ENCODE data around the gene IL25. TPM values are rescaled to one million over a fixed set of nuclear protein-coding genes. Genes with fewer than 3 reads are reported as not detected.

Gene IL25
- total and polyA plus RNA-seq, 2 of the 13 experiments (the other 11 are each of a cell fraction or from before 2014, with no cell fraction given) = not detected

- TF ChIP-seq JDP2 (CRISPR knock-in tag; IDR thresholded peaks at IDR 0.05; ENCODE audit: borderline replicate concordance) (no peak), ZNF235 (CRISPR knock-in tag; IDR thresholded peaks at IDR 0.05; ENCODE audit: borderline replicate concordance) (no peak), NFAT5 (CRISPR knock-in tag; IDR thresholded peaks at IDR 0.05) (no peak), TBL1XR1 (IDR thresholded peaks at IDR 0.05; ENCODE audit: borderline replicate concordance, low read length, partially characterized antibody) (peak; percentile 48), HNRNPH1 (optimal IDR thresholded peaks at IDR 0.05; ENCODE audit: low read depth, low read length) (no peak), SIN3B (IDR thresholded peaks at IDR 0.05; ENCODE audit: low read length) (no peak), SNAPC4 (CRISPR knock-in tag; IDR thresholded peaks at IDR 0.05) (no peak), ZC3H4 (CRISPR knock-in tag; IDR thresholded peaks at IDR 0.05; ENCODE audit: borderline replicate concordance) (no peak), SP4 (CRISPR knock-in tag; IDR thresholded peaks at IDR 0.05) (no peak), CHD2 (IDR thresholded peaks at IDR 0.05; ENCODE audit: low read depth, low read length) (no peak), DNMT1 (CRISPR knock-in tag; IDR thresholded peaks at IDR 0.05) (no peak), SNAPC5 (CRISPR knock-in tag; IDR thresholded peaks at IDR 0.05; ENCODE audit: borderline replicate concordance) (0 out of 2 replicates have a peak, but pooled peaks have one; percentile 52), MYC (CRISPR knock-in tag; IDR thresholded peaks at IDR 0.05; ENCODE audit: borderline replicate concordance) (no peak), RXRA (CRISPR knock-in tag; IDR thresholded peaks at IDR 0.05) (no peak), TRIM22 (IDR thresholded peaks at IDR 0.05) (no peak), HOXD1 (CRISPR knock-in tag; IDR thresholded peaks at IDR 0.05) (no peak)
Observed at GRCh38 chr14:23327947-23328744, 44.5 kb upstream of the IL25 start (continued).

Measured in HepG2 (cell line).